GM18519 (cell line): ENCODE data around the gene MEI4.
"Not testable (repeated sequence)": the region's sequence is repeated elsewhere in the genome, so short reads cannot be mapped to it uniquely, and the experiment has no call there.

Experiments used
- ATAC-seq: cut with Tn5 transposase; IDR thresholded peaks from one replicate; pipeline ENCODE4 v1.9.1; 2021; ENCODE audit warnings: mild to moderate bottlenecking, moderate library complexity; ENCODE audit not compliant: unreplicated experiment, low FRiP score

The MEI4 gene

GRCh38 chr6:77674211-77674610 lies 21.4 kb downstream of the MEI4 start:
- no peak for ATAC-seq

- ATAC-seq, result no peak
Measured at GRCh38 chr6:77678048-77678447, 25.2 kb downstream of the MEI4 start.

- ATAC-seq, result no peak
Measured at GRCh38 chr6:77683515-77683914, 30.7 kb downstream of the MEI4 start.

GRCh38 chr6:77686931-77687330 lies 34.1 kb downstream of the MEI4 start:
- no peak for ATAC-seq

- no peak for ATAC-seq
Measured at GRCh38 chr6:77688649-77689048, 35.8 kb downstream of the MEI4 start.

GRCh38 chr6:77700095-77700494 lies 47.3 kb downstream of the MEI4 start:
- not testable (repeated sequence) for ATAC-seq

GRCh38 chr6:77707603-77708002 lies 54.8 kb downstream of the MEI4 start:
- ATAC-seq, result no peak

- no peak for ATAC-seq
Measured at GRCh38 chr6:77715588-77715987, 62.7 kb downstream of the MEI4 start.

GRCh38 chr6:77716311-77716710 lies 63.5 kb downstream of the MEI4 start:
- ATAC-seq, result no peak

GRCh38 chr6:77736010-77736409 lies 83.2 kb downstream of the MEI4 start:
- not testable (repeated sequence) for ATAC-seq

GRCh38 chr6:77740380-77740779 lies 87.5 kb downstream of the MEI4 start:
- ATAC-seq, result no peak

- not testable (repeated sequence) for ATAC-seq
Measured at GRCh38 chr6:77752156-77752555, 99.3 kb downstream of the MEI4 start.

GRCh38 chr6:77762386-77762785 lies 109.5 kb downstream of the MEI4 start:
- ATAC-seq, result no peak

- ATAC-seq, result no peak
Measured at GRCh38 chr6:77763124-77763523, 110.3 kb downstream of the MEI4 start.

- ATAC-seq, result no peak
Measured at GRCh38 chr6:77764364-77764763, 111.5 kb downstream of the MEI4 start.

- ATAC-seq, result no peak
Measured at GRCh38 chr6:77773157-77773822, 120.5 kb downstream of the MEI4 start.

- no peak for ATAC-seq
Measured at GRCh38 chr6:77774457-77774856, 121.6 kb downstream of the MEI4 start.

- no peak for ATAC-seq
Measured at GRCh38 chr6:77776441-77776840, 123.6 kb downstream of the MEI4 start.

GRCh38 chr6:77778527-77778926 lies 125.7 kb downstream of the MEI4 start:
- no peak for ATAC-seq

- no peak for ATAC-seq
Measured at GRCh38 chr6:77786935-77787629, 134.2 kb downstream of the MEI4 start.

GRCh38 chr6:77796824-77797809 lies 144.3 kb downstream of the MEI4 start:
- ATAC-seq, result no peak
